Measurements from ENCODE around the gene SLC25A4. TPM values are rescaled to one million over a fixed set of nuclear protein-coding genes. Genes with fewer than 3 reads are reported as not detected.

The SLC25A4 gene
- total and polyA plus RNA-seq, 2 of the 13 experiments (the other 11 are each of a cell fraction or from before 2014, with no cell fraction given), result 30.3 to 42.1 TPM

GRCh38 chr4:185142912-185143600 is at the start of gene SLC25A4 (continued):
- TF ChIP-seq ZNF740 (CRISPR knock-in tag; IDR thresholded peaks at IDR 0.05) (peak; percentile 39; the same call in 1 of the 2 replicates), ZNF510 (CRISPR knock-in tag; IDR thresholded peaks at IDR 0.05; ENCODE audit: low read depth) (no peak), TSC22D2 (CRISPR knock-in tag; IDR thresholded peaks at IDR 0.05; ENCODE audit: borderline replicate concordance) (0 out of 2 replicates have a peak, but pooled peaks have one; percentile 69), ATAD3A (CRISPR knock-in tag; IDR thresholded peaks at IDR 0.05) (no peak), SMARCC2 (IDR thresholded peaks at IDR 0.05) (no peak), ZNF512B (CRISPR knock-in tag; IDR thresholded peaks at IDR 0.05; ENCODE audit: borderline replicate concordance) (no peak; the same call in 1 of the 2 replicates), BRF2 (CRISPR knock-in tag; IDR thresholded peaks at IDR 0.05) (peak; percentile 67; the same call in 1 of the 2 replicates), MIER2 (CRISPR knock-in tag; IDR thresholded peaks at IDR 0.05) (no peak), FOXO4 (CRISPR knock-in tag; conservative IDR thresholded peaks at IDR 0.05) (no peak), HOXA5 (CRISPR knock-in tag; IDR thresholded peaks at IDR 0.05) (peak; percentile 81), RBM39 (IDR thresholded peaks at IDR 0.05; ENCODE audit: low read depth, low read length, poor library complexity, severe bottlenecking) (peak; percentile 74), ATF6 (CRISPR knock-in tag; conservative IDR thresholded peaks at IDR 0.05) (no peak), MYC (CRISPR knock-in tag; IDR thresholded peaks at IDR 0.05; ENCODE audit: borderline replicate concordance) (peak; percentile 88), CHCHD3 (CRISPR knock-in tag; IDR thresholded peaks at IDR 0.05) (no peak; the same call in 1 of the 2 replicates), MAZ (IDR thresholded peaks at IDR 0.05; ENCODE audit: borderline replicate concordance, low read depth, low read length) (peak; percentile 87), MAZ (CRISPR knock-in tag; IDR thresholded peaks at IDR 0.05; ENCODE audit: low read depth) (peak; percentile 71; the same call in 1 of the 2 replicates), MTF1 (CRISPR knock-in tag; IDR thresholded peaks at IDR 0.05) (no peak), ZNF775 (CRISPR knock-in tag; IDR thresholded peaks at IDR 0.05; ENCODE audit: borderline replicate concordance) (no peak), ELK4 (CRISPR knock-in tag; IDR thresholded peaks at IDR 0.05; ENCODE audit: borderline replicate concordance) (no peak), SOX5 (CRISPR knock-in tag; IDR thresholded peaks at IDR 0.05; ENCODE audit: borderline replicate concordance) (peak; percentile 21; the same call in 1 of the 2 replicates)
